ENCODE results near the gene SWAP70.
"Not testable (repeated sequence)": the region's sequence is repeated elsewhere in the genome, so short reads cannot be mapped to it uniquely, and the experiment has no call there.

Gene SWAP70

GRCh38 chr11:9692691-9693090 lies 28.8 kb downstream of the SWAP70 start:
- Histone ChIP-seq H3K27me3 (ENCODE audit: control insufficient read depth, low read length) (no peaks in the 10 kb centered on the region), H3K4me3 (ENCODE audit: low read length) (peak overlapping the region; percentile 63), H3K4me1 (ENCODE audit: control insufficient read depth, low read length) (peaks cover 97% of the 10 kb centered on the region), H3K9me2 (replicated peaks; ENCODE audit: control insufficient read depth, low read length) (no peaks in the 10 kb centered on the region), H3F3A (ENCODE audit: control insufficient read depth, insufficient read depth) (peaks cover 76% of the 10 kb centered on the region), H3K79me2 (ENCODE audit: control insufficient read depth, low read length) (peaks cover 93% of the 10 kb centered on the region), H3K9me3 (ENCODE audit: control insufficient read depth, insufficient read depth, low read length) (no peaks in the 10 kb centered on the region), H3K36me3 (ENCODE audit: control insufficient read depth, low read length) (peaks cover 70% of the 10 kb centered on the region), H3K4me2 (ENCODE audit: low read length) (peak overlapping the region; percentile 78), H3K27ac (ENCODE audit: low read depth, low read length) (peak overlapping the region; percentile 97), H4K20me1 (ENCODE audit: control insufficient read depth, insufficient read depth, low read depth, low read length) (no peaks in the 10 kb centered on the region)
- TF ChIP-seq CTCF (IDR thresholded peaks at IDR 0.05; ENCODE audit: low read depth, low read length, poor library complexity, severe bottlenecking) (no peak), EZH2phosphoT487 (IDR thresholded peaks at IDR 0.05; ENCODE audit: borderline replicate concordance, low read length) (no peak)

GRCh38 chr11:9693801-9694553 lies 30.1 kb downstream of the SWAP70 start:
- Histone ChIP-seq H3K36me3 (ENCODE audit: control insufficient read depth, low read length) (peaks cover 78% of the 10 kb centered on the region), H3K9me3 (ENCODE audit: control insufficient read depth, insufficient read depth, low read length) (no peaks in the 10 kb centered on the region), H3K4me1 (ENCODE audit: control insufficient read depth, low read length) (peaks cover 97% of the 10 kb centered on the region), H4K20me1 (ENCODE audit: control insufficient read depth, insufficient read depth, low read depth, low read length) (no peaks in the 10 kb centered on the region), H3K9me2 (replicated peaks; ENCODE audit: control insufficient read depth, low read length) (no peaks in the 10 kb centered on the region), H3K4me2 (ENCODE audit: low read length) (peak overlapping the region; percentile 71), H3K79me2 (ENCODE audit: control insufficient read depth, low read length) (peaks cover 93% of the 10 kb centered on the region), H3F3A (ENCODE audit: control insufficient read depth, insufficient read depth) (peaks cover 69% of the 10 kb centered on the region), H3K27me3 (ENCODE audit: control insufficient read depth, low read length) (no peaks in the 10 kb centered on the region), H3K27ac (ENCODE audit: low read depth, low read length) (peak overlapping the region; percentile 97), H3K4me3 (ENCODE audit: low read length) (peak overlapping the region; percentile 63)
- no peak for TF ChIP-seq EZH2phosphoT487 (IDR thresholded peaks at IDR 0.05; ENCODE audit: borderline replicate concordance, low read length)
- TF ChIP-seq CTCF (IDR thresholded peaks at IDR 0.05; ENCODE audit: low read depth, low read length, poor library complexity, severe bottlenecking) = peak; percentile 36

DNA sequence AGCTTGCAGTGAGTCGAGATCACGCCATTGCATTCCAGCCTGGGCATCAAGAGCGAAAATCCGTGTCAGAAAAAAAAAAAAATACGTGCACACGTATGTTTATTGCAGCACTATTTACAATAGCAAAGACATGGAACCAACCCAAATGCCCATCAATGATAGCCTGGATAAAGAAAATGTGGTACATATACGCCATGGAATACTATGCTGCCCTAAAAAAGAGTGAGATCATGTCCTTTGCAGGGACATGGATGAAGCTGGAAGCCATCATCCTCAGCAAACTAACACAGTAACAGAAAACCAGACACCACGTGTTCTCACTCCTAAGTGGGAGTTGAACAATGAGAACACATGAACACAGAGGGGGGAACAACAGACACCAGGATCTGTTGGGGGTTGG lies 31.4 kb downstream of the SWAP70 start:
- H3K27me3 ChIP-seq (ENCODE audit: control insufficient read depth, low read length); H4K20me1 ChIP-seq (ENCODE audit: control insufficient read depth, insufficient read depth, low read depth, low read length); H3K9me3 ChIP-seq (ENCODE audit: control insufficient read depth, insufficient read depth, low read length); H3K9me2 ChIP-seq (replicated peaks; ENCODE audit: control insufficient read depth, low read length): not testable (repeated sequence)
- peaks cover 97% of the 10 kb centered on the region for H3K4me1 ChIP-seq (ENCODE audit: control insufficient read depth, low read length)
- peak overlapping the region; percentile 35 for H3K4me2 ChIP-seq (ENCODE audit: low read length)
- peak overlapping the region; percentile 44; the same call in 1 of the 2 replicates for H3K4me3 ChIP-seq (ENCODE audit: low read length)
- H3K79me2 ChIP-seq (ENCODE audit: control insufficient read depth, low read length) = peaks cover 93% of the 10 kb centered on the region
- peak overlapping the region; percentile 97 for H3K27ac ChIP-seq (ENCODE audit: low read depth, low read length)
- peaks cover 69% of the 10 kb centered on the region for H3F3A ChIP-seq (ENCODE audit: control insufficient read depth, insufficient read depth)
- H3K36me3 ChIP-seq (ENCODE audit: control insufficient read depth, low read length) = peaks cover 77% of the 10 kb centered on the region

- Histone ChIP-seq H3F3A (ENCODE audit: control insufficient read depth, insufficient read depth) (peaks cover 65% of the 10 kb centered on the region), H3K4me2 (ENCODE audit: low read length) (peak overlapping the region; percentile 65), H3K27ac (ENCODE audit: low read depth, low read length) (peak overlapping the region; percentile 97), H3K36me3 (ENCODE audit: control insufficient read depth, low read length) (peaks cover 89% of the 10 kb centered on the region), H4K20me1 (ENCODE audit: control insufficient read depth, insufficient read depth, low read depth, low read length) (no peaks in the 10 kb centered on the region), H3K9me3 (ENCODE audit: control insufficient read depth, insufficient read depth, low read length) (no peaks in the 10 kb centered on the region), H3K9me2 (replicated peaks; ENCODE audit: control insufficient read depth, low read length) (no peaks in the 10 kb centered on the region), H3K4me1 (ENCODE audit: control insufficient read depth, low read length) (peaks cover 98% of the 10 kb centered on the region), H3K79me2 (ENCODE audit: control insufficient read depth, low read length) (peaks cover 97% of the 10 kb centered on the region), H3K27me3 (ENCODE audit: control insufficient read depth, low read length) (no peaks in the 10 kb centered on the region), H3K4me3 (ENCODE audit: low read length) (peak overlapping the region; percentile 46)
- TF ChIP-seq EZH2phosphoT487 (IDR thresholded peaks at IDR 0.05; ENCODE audit: borderline replicate concordance, low read length) (no peak), CTCF (IDR thresholded peaks at IDR 0.05; ENCODE audit: low read depth, low read length, poor library complexity, severe bottlenecking) (no peak)
Observed at GRCh38 chr11:9697766-9698165, 33.9 kb downstream of the SWAP70 start.
